GM21737 (cell line): ENCODE results near the gene C11orf68.

ENCODE experiments used
- ATAC-seq: cut with Tn5 transposase; IDR thresholded peaks from one replicate; pipeline ENCODE4 v1.9.1; 2021; ENCODE audit warnings: mild to moderate bottlenecking, moderate library complexity; ENCODE audit not compliant: unreplicated experiment

The C11orf68 gene

DNA sequence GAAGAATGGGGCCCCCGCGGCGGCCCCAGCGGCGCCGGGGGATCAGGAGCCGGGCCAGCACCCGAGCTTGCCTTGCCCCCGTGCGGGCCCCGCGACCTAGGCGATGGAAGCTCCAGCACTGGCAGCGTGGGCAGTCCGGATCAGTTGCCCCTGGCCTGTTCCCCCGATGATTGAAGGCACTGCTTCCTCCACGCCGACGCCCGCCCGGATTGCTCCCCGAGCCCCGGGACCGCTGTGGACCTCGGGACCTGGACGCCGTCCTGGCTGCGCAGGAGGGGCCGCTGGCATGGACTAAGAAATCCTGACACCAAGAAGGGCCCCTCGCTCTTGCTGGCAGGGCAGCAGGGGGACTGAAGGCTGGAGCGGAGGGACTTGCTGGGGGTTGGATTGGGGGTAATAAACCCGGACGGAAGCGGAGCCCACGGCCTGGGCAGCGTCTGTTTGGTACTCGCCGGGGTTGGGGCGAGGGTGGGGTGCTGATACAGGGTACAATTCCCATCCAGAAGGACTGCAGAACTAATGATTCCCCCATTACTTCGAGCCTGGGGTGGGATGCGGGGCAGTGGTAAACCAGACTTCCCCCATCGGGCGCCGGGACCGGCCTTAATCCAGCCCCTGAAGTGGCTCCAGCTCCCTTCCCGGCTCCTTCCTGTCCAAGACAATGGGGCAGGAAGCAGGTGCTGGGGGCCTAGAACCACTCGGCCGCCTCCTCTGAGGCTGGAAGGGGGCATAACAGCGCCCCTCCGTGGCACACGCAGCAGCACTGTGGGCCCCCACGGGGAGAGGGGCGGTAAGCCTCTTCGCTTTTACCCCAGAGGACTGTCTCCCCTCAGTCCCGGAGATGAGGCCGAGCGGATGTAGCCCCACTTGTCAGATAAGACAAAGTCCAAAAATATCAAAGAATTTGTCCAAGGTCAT is 27.4 kb downstream of the C11orf68 start:
- no peak for ATAC-seq

DNA sequence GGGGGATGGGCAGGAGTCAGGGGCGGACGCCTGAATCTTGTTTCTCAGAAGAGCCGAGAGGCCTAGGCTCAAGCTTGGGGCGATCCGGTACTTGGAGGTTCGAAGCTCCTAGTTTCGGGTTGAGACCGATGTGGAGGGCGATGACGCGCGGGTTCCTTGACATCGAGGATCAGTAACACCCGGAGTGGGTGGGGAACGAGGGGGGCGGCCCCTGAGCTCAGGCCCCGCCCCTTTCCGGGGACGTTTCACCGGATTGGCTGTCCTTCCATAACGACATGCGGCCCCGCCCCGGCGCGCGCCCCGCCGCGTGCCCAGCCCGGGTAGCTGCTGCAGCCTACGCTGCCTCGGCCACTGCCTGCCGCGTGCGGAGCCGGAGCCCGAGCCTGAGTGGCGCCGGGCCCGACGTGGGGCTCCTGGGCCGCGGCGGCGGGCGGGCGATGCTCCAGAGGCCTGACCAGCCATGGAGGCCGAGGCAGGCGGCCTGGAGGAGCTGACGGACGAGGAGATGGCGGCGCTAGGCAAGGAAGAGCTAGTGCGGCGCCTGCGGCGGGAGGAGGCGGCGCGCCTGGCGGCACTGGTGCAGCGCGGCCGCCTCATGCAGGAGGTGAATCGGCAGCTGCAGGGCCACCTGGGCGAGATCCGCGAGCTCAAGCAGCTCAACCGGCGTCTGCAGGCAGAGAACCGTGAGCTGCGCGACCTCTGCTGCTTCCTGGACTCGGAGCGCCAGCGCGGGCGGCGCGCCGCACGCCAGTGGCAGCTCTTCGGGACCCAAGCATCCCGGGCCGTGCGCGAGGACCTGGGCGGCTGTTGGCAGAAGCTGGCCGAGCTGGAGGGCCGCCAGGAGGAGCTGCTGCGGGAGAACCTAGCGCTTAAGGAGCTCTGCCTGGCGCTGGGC is 28.3 kb downstream of the C11orf68 start, which contains the start of gene CCDC85B:
Gene CCDC85B, plus strand, starts transcription at position 350 of the 895 bp plus-strand sequence. Its CDS starts 111 bp downstream, at position 461.
- peak; percentile 56 for ATAC-seq

DNA sequence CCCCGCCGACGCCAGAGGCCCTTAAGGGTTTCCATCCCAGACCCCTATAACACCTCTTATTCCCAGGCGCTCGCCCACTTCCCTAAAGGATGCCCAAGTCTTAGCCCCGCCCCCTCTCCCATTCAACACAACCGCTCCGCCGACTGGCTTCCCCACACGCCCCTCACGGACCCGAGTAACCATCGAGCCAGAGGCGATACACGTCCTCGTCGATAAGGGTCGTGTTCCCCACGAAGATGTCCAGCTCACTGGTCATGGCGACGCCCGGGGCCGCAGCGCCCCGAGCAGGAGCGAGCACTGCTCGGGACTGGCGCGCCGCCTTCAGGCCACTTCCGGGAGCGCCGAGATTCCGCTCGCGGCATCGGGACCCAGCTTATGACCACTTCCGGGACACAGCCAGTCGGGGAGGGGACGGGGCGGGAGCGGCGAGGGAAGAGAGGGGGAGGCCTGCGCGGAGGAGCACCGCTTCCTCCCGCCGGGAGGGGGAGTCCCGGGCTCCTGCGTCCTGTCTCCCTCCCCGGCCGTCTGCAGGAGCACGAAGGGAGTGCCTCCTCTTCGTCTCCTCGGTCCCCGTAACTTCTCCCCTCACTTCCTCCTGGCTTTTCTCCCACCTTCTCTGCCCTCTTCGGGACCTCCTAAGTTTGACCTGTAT is 30.6 kb downstream of the C11orf68 start, which contains the start of gene FIBP:
Gene FIBP, minus strand, starts transcription at position 309 of the 652 bp plus-strand sequence. Its CDS starts 53 bp downstream, at position 256.
- ATAC-seq, result peak; percentile 42

DNA sequence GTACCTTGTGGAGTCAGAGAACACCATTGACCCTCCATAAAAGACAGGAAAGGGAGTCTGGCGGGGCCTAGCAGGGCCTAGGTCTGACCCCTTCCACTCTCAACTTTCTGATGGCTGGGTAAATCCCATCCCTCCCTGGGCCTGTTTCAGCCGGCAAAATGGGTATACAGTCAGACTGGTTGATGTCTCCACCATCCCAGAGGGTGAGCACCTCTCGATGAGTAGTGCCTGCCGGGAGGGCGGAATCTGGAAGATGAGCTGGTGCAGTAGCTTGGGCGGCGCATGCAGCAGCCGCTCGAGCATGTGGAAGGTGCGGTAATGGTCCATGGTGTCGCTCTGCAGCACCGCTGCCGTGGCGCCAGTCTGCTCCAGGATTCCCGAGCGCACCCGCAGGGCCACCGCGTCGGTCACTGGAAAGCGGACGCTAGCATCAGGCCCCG is 31.1 kb downstream of the C11orf68 start:
- ATAC-seq, result no peak

DNA sequence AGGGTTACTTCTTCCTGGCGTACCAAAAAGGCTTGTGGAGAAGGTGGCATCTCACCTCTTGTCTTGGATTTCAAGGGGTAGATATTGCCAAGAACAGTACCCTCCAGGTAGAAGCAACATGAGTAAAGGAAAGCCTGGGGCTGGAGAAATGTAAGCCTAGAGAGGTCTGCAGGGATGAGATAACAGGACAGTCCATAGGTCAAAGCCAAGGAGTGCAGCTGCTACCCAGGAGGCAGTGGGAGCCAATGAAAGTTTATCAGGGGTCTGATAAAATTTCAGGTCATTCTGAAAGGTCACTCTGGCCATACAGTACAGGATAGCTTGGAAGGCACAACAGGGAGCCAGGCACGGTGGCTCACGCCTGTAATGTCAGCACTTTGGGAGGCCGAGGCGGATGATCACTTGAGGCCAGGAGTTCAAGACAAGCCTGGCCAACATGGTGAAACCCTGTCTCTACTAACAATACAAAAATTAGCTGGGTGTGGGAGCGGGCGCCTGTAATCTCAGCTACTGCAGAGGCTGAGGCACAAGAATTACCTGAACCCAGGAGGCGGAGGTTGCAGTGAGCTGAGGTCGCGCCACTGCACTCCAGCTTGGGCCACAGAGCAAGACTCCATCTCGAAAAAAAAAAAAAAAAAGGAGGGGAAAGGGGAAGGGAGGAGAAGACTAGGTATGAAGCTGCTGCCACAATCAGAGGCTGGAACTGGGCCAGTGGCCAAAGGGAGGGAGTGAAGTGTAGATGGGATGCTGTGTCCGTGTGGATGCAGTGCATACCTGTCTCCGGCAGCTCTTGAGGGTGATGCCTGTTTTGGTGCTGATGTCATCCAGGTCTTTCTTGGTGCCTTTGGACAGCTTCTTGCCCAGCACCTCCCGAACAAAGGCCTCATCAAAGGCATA is 31.8 kb downstream of the C11orf68 start:
- ATAC-seq, result no peak

DNA sequence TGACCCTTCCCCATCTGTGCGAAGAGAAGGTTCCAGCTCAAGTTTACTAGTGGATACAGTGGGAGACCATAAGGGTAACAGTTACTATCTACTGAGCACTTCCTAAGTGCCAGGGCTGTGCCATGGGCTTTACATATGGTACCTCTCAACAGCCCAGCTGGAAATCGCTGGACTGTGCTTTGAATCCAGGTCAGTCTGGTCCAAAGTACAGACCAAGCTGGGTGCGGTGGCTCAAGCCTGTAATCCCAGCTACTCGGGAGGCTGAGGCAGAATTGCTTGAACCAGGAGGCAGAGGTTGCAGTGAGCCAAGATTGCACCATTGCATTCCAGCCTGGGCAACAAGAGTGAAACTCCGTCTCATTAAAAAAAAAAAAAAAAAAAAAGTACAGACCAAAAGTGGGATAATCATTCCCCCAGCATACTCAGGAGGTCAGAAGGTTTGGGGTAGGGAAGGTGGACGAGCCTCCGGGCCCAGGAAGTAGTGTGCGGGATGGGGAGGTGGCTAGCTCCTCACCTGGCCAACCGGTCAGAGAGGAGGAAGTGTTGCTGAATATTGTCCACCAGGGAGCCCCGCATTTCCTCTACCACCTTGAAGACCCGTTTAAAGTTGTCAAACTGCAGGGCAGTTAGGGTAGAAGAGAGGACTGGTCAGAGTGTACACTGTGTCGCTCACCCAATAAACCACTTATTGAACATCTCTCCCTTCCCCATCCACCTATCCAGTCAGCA is 32.9 kb downstream of the C11orf68 start:
- ATAC-seq, result no peak

DNA sequence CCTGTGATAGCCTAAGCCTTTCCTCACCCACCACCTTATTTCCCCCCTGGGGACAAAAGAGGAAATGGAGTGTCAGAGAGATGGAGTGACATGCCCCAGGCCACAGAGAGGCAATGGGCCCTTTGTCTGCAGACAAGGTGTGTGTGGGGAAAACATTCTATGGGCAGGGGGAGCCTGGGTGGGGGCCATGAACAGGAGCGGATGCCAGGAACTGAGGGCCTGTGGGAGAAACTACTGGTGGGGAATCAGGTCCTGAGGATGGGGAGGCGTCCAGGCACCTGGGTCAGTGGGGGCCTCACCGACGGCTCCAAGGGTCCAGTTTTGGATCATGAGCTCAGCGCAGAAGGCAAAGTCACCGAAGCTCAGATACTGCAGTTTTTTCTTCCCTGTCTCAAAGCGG is 33.6 kb downstream of the C11orf68 start:
- ATAC-seq, result no peak

DNA sequence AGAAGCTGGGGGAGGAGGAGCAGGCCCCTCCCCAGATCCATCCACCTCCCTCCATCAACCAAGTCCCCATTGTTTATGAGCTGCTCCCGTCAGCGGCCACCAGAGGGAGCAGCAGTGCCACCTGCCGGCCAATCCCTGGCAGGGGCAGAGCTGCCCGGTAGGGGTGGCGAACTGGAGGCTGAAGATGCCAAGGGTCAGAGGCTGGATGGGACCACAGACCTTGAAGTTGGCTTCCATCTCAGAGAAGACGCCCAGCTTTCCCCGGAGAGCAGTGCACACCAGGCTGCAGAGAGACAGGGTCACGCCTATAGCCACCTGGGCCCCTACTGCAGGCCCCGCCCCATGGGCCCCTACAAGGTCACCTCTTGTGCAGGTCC is 34.2 kb downstream of the C11orf68 start:
- no peak for ATAC-seq

DNA sequence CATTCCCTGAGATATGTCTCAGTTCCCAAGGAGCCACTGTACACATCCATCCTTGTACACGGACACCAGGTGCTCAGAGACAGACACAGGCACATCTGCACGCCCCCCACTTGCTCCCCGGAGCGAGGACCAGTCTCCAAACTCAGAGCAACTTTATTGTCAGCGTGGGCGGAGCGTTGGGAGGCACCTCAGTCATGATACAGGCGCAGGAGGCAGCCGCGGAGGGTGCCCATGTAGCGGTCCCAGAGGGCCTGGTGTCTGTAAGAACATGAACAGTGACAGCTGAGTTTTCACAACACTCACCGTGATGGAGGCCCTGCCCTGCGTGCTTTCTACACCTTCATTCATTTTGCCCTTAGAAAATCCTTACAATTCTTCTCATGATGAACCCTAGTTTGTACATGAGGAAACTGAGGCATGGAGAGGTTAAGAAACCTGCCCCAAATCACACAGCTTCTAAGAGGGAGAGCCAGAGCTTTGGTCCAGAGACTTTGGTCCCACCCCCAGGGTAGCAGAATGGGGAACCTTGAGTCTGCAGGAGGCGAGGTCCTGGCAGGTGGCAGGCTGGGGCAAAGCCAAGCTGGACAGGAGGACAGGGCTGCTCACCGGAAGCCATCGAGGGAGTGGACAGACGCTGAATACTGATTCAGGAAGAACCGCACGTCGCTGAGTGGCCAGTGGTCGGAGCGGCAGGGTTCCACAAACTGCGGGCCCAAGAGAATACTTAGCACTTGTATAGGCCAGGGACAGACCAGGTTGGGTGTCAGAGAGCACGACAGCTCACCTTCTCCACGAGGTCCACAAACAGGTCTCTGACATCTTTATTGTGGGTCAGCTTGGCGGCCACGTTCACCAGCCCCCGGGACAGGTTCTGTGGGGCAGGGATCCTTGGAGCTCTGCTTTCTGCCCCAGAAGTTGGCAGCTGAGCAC is 34.8 kb downstream of the C11orf68 start:
- no peak for ATAC-seq

DNA sequence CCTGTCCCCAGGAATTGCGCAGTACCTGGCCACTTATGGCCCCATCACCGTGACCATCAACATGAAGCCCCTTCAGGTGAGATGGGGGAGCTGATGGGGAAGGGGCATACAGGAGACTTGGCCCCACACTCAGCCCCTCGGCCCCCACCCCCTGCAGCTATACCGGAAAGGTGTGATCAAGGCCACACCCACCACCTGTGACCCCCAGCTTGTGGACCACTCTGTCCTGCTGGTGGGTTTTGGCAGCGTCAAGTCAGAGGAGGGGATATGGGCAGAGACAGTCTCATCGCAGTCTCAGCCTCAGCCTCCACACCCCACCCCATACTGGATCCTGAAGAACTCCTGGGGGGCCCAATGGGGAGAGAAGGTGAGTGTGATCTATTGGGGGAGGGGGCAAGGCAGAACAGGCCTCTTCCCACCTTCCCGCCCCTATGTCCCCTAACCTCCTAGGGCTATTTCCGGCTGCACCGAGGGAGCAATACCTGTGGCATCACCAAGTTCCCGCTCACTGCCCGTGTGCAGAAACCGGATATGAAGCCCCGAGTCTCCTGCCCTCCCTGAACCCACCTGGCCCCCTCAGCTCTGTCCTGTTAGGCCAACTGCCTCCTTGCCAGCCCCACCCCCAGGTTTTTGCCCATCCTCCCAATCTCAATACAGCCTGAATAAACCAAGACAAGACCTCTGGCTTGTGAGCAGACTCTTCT is 35.7 kb downstream of the C11orf68 start:
- no peak for ATAC-seq

DNA sequence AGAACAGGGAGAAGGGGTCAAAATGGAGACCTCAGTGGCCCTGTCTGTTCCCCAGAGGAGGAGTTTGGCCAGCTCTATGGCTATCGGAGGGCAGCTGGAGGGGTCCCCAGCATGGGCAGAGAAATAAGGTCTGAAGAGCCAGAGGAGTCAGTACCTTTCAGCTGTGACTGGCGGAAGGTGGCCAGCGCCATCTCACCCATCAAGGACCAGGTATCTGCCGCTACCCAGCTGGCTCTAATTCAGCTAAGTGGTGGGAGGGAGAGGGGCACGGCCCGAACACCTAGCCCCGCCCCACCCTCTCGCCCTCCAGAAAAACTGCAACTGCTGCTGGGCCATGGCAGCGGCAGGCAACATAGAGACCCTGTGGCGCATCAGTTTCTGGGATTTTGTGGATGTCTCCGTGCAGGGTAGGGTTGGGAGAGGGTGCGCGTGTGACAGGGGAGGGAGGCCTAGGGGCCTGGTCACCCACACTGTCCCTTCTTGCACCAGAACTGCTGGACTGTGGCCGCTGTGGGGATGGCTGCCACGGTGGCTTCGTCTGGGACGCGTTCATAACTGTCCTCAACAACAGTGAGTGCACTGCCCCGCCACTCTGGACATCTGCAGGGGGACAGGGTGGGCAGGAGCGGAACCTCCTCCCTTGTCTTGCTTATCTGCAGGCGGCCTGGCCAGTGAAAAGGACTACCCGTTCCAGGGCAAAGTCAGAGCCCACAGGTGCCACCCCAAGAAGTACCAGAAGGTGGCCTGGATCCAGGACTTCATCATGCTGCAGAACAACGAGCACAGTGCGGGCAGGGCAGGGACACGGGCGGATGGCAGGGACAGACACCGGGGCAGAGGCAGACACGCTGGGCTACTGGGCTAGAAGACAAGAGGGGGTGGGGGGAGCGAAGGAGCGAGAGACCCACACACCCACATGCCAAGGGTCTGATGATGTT is 36.5 kb downstream of the C11orf68 start:
- no peak for ATAC-seq

DNA sequence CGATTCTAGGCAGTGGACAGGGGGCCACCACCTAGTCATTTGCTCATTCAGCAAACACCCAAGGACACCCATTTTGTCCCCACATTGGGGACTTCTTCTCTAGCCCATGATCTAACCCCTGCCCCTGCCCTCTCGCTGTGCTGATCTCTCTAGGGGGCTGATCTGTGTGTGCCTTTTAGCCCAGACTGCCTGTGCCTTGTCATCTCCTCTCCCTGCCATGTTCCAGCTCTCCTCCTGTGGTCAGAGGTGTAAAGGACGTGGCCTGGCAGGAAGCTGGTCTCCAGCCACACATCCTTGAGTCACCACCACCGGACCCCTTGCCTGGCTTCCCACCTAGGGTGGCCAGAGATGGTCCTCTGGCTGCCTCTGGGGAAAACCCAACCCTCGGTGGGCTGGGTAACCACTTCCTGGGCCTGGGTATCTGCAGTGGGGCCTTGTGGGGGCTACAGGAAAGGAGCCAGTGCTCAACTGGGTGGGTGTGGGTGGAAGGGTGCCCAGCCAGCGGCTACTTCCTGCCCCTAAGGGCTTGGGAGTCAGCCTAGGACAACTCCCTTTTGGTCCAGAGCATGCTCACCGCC is 37.9 kb downstream of the C11orf68 start:
- no peak for ATAC-seq

DNA sequence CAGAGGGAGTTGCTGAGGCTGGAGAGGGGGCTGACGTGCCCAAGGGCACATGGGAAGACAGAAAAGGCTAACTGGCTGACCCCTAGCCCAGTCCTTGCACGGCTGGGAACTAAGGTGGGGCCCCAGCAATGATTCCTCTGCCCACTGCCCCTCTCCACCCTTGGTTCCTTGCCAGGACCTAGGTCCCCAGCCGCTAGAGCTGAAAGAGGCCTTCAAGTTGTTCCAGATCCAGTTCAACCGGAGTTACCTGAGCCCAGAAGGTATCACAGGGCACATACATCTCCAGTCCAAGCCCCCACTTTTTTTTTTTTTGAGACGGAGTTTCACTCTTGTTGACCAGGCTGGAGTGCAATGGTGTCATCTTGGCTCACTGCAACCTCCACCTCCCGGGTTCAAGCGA is 38.8 kb downstream of the C11orf68 start:
- no peak for ATAC-seq

DNA sequence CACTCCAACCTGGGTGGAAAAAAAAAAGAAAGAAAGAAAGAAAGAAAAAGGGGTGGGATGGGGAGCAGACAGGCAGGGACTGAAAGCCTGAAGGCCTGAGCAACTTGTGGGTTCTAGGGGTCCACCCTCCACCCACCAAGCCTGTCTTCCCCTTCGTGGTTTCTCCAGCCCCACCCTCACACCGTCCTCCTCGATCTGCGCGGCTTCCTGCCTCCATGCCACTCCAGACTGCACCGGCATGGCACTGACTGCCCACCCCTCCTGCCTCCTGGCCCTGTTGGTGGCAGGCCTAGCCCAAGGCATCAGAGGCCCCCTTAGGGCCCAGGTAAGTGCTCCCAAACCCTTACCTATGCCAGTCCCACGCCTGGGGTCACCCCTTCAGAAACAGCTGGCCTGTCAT is 39.2 kb downstream of the C11orf68 start, which contains the start of gene CTSW:
Gene CTSW, plus strand, starts transcription at position 221 of the 400 bp plus-strand sequence. Its CDS starts 18 bp downstream, at position 239.
- no peak for ATAC-seq

DNA sequence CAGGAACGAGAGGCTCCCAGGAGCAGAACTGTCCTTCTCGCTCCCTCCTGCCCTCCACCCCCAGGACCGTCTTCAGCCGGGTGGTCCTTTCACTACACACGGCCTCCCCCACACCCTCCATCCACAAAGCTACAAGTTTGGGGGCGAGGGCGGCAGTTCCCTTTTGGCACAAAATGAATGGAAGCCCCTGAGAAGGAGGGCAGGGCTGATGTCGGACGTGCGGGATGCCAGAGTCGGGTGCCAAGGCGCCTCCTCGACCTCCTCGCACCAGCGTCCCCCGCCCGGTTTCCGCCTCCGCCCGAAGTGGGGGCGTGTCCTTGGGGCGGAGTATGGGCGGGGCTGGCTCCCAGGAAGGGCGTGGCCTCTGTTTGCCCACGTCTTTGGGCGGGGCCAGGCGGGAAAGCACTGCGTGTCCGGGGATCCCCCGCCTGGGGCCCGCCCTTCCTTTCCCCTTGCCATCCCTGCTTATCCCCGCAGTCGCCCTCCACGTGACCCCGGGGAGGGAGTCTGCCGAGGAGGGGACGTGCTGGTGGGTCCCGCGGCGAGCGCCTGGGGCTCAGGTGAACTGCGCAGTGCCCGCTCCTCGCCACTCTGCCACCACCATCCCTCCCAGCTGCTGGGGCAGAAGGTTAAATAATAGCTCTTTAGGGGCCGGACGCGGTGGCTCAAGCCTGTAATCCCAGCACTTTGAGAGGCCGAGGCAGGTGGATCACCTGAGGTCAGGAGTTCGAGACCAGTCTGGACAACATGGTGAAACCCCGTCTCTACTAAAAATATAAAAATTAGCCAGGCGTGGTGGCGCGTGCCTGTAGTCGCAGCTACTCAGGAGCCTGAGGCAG is 45.3 kb downstream of the C11orf68 start:
- ATAC-seq, result peak; percentile 69
